ENCODE measurements around the gene PANK2. TPM values are rescaled to one million over a fixed set of nuclear protein-coding genes. Genes with fewer than 3 reads are reported as not detected.

Gene PANK2
- total and polyA plus RNA-seq, 4 experiments from 2014 or later: 48.5 to 80.5 (median 62.9) TPM

DNA sequence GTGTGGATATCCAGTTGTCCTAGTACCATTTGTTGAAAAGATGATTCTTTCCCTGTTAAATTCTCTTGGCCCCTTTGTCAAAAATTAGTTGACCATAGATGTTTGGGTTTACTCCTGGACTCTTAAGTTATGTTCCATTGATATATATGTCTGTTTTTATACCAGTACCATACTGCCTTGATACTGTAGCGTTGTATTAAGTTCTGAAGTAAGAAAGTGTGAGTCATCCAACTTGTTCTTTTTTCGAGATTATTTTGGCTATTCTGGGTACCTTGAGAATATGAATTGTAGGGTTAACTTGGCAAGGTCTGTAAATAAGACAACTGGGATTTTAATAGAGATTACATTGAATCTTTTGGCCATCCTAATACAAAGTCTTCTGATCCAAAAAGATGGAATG is 26.5 kb downstream of the PANK2 start:
- H3K36me3 ChIP-seq (ENCODE audit: insufficient read depth, low read length): peaks cover 51% of the 10 kb centered on the region
- no peak overlapping the region for H3K4me3 ChIP-seq (ENCODE audit: low read length in 2 of 2)
- H3K27ac ChIP-seq (ENCODE audit: low read depth, low read length): no peak overlapping the region
- ChIA-PET CTCF (ENCODE audit: partially characterized antibody) (interaction anchor here (1.8 kb wide), 1 partner anchor 62 kb away, joined by 4 read pairs; no protein-coding TSS in a partner anchor), POLR2A (ENCODE audit: partially characterized antibody) (no interaction called here)
- Mint-ChIP-seq H3K4me3 (no peak overlapping the region), H3K9me3 (no peaks in the 10 kb centered on the region), H3K27ac (peak overlapping the region in 5 of 7 donors; percentile 36 to 84 (median 64)), H3K4me1 (peaks cover 21 to 36% (median 33%) of the 10 kb centered on the region in 4 donors), H3K27me3 (no peaks in the 10 kb centered on the region), H3K36me3 (peaks cover 54 to 79% of the 10 kb centered on the region in 2 donors)
- no peak for DNase-seq
- H3K9me3 ChIP-seq (ENCODE audit: control insufficient read depth in 1 of 2, low read length in 2 of 2): no peaks in the 10 kb centered on the region
- H3K4me1 ChIP-seq (ENCODE audit: insufficient read depth, low read length): peaks cover 17% of the 10 kb centered on the region
- no peaks in the 10 kb centered on the region for H3K27me3 ChIP-seq (ENCODE audit: insufficient read depth, low read length)
- intact Hi-C loops (cut with micrococcal nuclease): no loop called here

GRCh38 chr20:3916364-3916763 is 27.2 kb downstream of the PANK2 start:
- ChIA-PET CTCF (ENCODE audit: partially characterized antibody) (interaction anchor here (0.8 to 1.8 kb wide), 2 partner anchors 61 to 63 kb away, joined by 3 to 4 read pairs; no protein-coding TSS in a partner anchor), POLR2A (ENCODE audit: partially characterized antibody) (interaction anchor here (1.0 kb wide), 2 partner anchors 8 to 77 kb away, joined by 3 to 4 read pairs; no protein-coding TSS in a partner anchor)
- no peak overlapping the region for H3K4me3 Mint-ChIP-seq

GRCh38 chr20:3919352-3919751 is 30.2 kb downstream of the PANK2 start:
- Mint-ChIP-seq H3K4me1 (peaks cover 22 to 42% (median 29%) of the 10 kb centered on the region in 4 donors), H3K4me3 (no peak overlapping the region), H3K36me3 (peaks cover 52 to 79% of the 10 kb centered on the region in 2 donors), H3K27me3 (no peaks in the 10 kb centered on the region), H3K9me3 (no peaks in the 10 kb centered on the region), H3K27ac (peak overlapping the region in 4 of 7 donors; percentile 30 to 84 (median 50))
- H3K27ac ChIP-seq (ENCODE audit: low read depth, low read length): no peak overlapping the region
- H3K27me3 ChIP-seq (ENCODE audit: insufficient read depth, low read length): no peaks in the 10 kb centered on the region
- H3K36me3 ChIP-seq (ENCODE audit: insufficient read depth, low read length): peaks cover 53% of the 10 kb centered on the region
- H3K4me1 ChIP-seq (ENCODE audit: insufficient read depth, low read length): peaks cover 14% of the 10 kb centered on the region
- H3K9me3 ChIP-seq (ENCODE audit: control insufficient read depth in 1 of 2, low read length in 2 of 2): no peaks in the 10 kb centered on the region
- no peak overlapping the region for H3K4me3 ChIP-seq (ENCODE audit: low read length in 2 of 2)
- intact Hi-C loops (cut with micrococcal nuclease): no loop called here
- no peak for DNase-seq
- POLR2A ChIA-PET (ENCODE audit: partially characterized antibody): interaction anchor here (1.2 kb wide), 1 partner anchor 14 kb away, joined by 3 read pairs; no protein-coding TSS in a partner anchor
- CTCF ChIA-PET (ENCODE audit: partially characterized antibody): no interaction called here

More at GRCh38 chr20:3916364-3916763, 27.2 kb downstream of the PANK2 start:
- intact Hi-C loops (cut with micrococcal nuclease): no loop called here
- DNase-seq: no peak
- Histone ChIP-seq H3K4me1 (ENCODE audit: insufficient read depth, low read length) (peaks cover 17% of the 10 kb centered on the region), H3K4me3 (ENCODE audit: low read length in 2 of 2) (no peak overlapping the region), H3K27me3 (ENCODE audit: insufficient read depth, low read length) (no peaks in the 10 kb centered on the region), H3K36me3 (ENCODE audit: insufficient read depth, low read length) (peaks cover 45% of the 10 kb centered on the region), H3K9me3 (ENCODE audit: control insufficient read depth in 1 of 2, low read length in 2 of 2) (no peaks in the 10 kb centered on the region), H3K27ac (ENCODE audit: low read depth, low read length) (no peak overlapping the region)
- H3K36me3 Mint-ChIP-seq: peaks cover 54 to 76% of the 10 kb centered on the region in 2 donors
- H3K4me1 Mint-ChIP-seq: peaks cover 23 to 36% (median 33%) of the 10 kb centered on the region in 4 donors
- no peaks in the 10 kb centered on the region for H3K27me3 Mint-ChIP-seq
- H3K27ac Mint-ChIP-seq: peak overlapping the region in 2 of 7 donors; percentile 9 to 64
- no peaks in the 10 kb centered on the region for H3K9me3 Mint-ChIP-seq

GRCh38 chr20:3922223-3922982 is 33.2 kb downstream of the PANK2 start:
- no peaks in the 10 kb centered on the region for H3K27me3 Mint-ChIP-seq
- H3K4me1 ChIP-seq (ENCODE audit: insufficient read depth, low read length): peaks cover 14% of the 10 kb centered on the region
- H3K4me3 Mint-ChIP-seq: peak overlapping the region in 1 of 8 donors; percentile 40
- H3K36me3 ChIP-seq (ENCODE audit: insufficient read depth, low read length): peaks cover 34% of the 10 kb centered on the region
- peaks cover 0 to 3% (median 0%) of the 10 kb centered on the region in 8 donors for H3K9me3 Mint-ChIP-seq
- H3K4me3 ChIP-seq (ENCODE audit: low read length in 2 of 2): no peak overlapping the region
- POLR2A ChIA-PET (ENCODE audit: partially characterized antibody): interaction anchor here (1.1 kb wide), 1 partner anchor 68 kb away, joined by 3 read pairs; no protein-coding TSS in a partner anchor
- no peaks in the 10 kb centered on the region for H3K27me3 ChIP-seq (ENCODE audit: insufficient read depth, low read length)
- H3K27ac Mint-ChIP-seq: peak overlapping the region; percentile 19 to 88 (median 75)
- H3K36me3 Mint-ChIP-seq: peaks cover 35 to 77% of the 10 kb centered on the region in 2 donors
- CTCF ChIA-PET (ENCODE audit: partially characterized antibody): interaction anchor here (0.7 kb wide), 1 partner anchor 162 kb away, joined by 3 read pairs; no protein-coding TSS in a partner anchor
- peaks cover 26 to 41% (median 28%) of the 10 kb centered on the region in 4 donors for H3K4me1 Mint-ChIP-seq
- DNase-seq: no peak
- H3K9me3 ChIP-seq (ENCODE audit: control insufficient read depth in 1 of 2, low read length in 2 of 2): no peaks in the 10 kb centered on the region
- H3K27ac ChIP-seq (ENCODE audit: low read depth, low read length): no peak overlapping the region
- intact Hi-C loops (cut with micrococcal nuclease): no loop called here

GRCh38 chr20:3922983-3923339 is 33.8 kb downstream of the PANK2 start:
- Mint-ChIP-seq H3K4me3 (no peak overlapping the region), H3K9me3 (peaks cover 0 to 3% (median 0%) of the 10 kb centered on the region in 8 donors), H3K36me3 (peaks cover 33 to 74% of the 10 kb centered on the region in 2 donors), H3K27ac (peak overlapping the region in 5 of 7 donors; percentile 19 to 83 (median 54)), H3K4me1 (peaks cover 26 to 46% (median 31%) of the 10 kb centered on the region in 4 donors), H3K27me3 (no peaks in the 10 kb centered on the region)
- no peak for DNase-seq
- intact Hi-C loops (cut with micrococcal nuclease): no loop called here
- CTCF ChIA-PET (ENCODE audit: partially characterized antibody): interaction anchor here (0.7 kb wide), 1 partner anchor 161 kb away, joined by 3 read pairs; no protein-coding TSS in a partner anchor
- H3K27me3 ChIP-seq (ENCODE audit: insufficient read depth, low read length): no peaks in the 10 kb centered on the region
- H3K4me3 ChIP-seq (ENCODE audit: low read length in 2 of 2): no peak overlapping the region
- H3K36me3 ChIP-seq (ENCODE audit: insufficient read depth, low read length): peaks cover 34% of the 10 kb centered on the region
- H3K4me1 ChIP-seq (ENCODE audit: insufficient read depth, low read length): peaks cover 19% of the 10 kb centered on the region
- POLR2A ChIA-PET (ENCODE audit: partially characterized antibody): interaction anchor here (1.1 kb wide), 1 partner anchor 67 kb away, joined by 3 read pairs; no protein-coding TSS in a partner anchor
- no peak overlapping the region for H3K27ac ChIP-seq (ENCODE audit: low read depth, low read length)
- no peaks in the 10 kb centered on the region for H3K9me3 ChIP-seq (ENCODE audit: control insufficient read depth in 1 of 2, low read length in 2 of 2)

DNA sequence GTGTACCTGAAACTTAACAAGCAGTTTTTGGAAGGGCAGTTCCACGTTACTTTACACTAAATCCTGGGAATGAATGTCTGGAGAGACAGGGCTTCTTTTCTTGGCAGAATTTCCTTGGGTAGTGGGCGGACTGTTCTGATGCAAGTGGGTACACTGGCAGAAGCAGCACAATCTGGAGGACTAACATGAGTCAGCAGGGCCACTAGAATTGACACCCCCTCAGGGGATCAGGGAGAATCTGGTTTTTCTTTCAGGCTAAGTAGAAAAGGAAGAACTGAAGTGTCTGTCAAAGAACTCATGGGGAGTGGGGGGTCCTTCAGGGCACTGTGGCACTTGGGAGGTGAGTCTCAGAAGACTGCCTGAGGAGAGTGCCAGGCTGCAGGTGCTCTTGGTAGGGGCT is 34.6 kb downstream of the PANK2 start:
- Histone ChIP-seq H3K4me1 (ENCODE audit: insufficient read depth, low read length) (peaks cover 21% of the 10 kb centered on the region), H3K4me3 (ENCODE audit: low read length in 2 of 2) (no peak overlapping the region), H3K27ac (ENCODE audit: low read depth, low read length) (no peak overlapping the region), H3K9me3 (ENCODE audit: control insufficient read depth in 1 of 2, low read length in 2 of 2) (no peaks in the 10 kb centered on the region), H3K36me3 (ENCODE audit: insufficient read depth, low read length) (peaks cover 29% of the 10 kb centered on the region), H3K27me3 (ENCODE audit: insufficient read depth, low read length) (no peaks in the 10 kb centered on the region)
- intact Hi-C loops (cut with micrococcal nuclease): no loop called here
- Mint-ChIP-seq H3K27me3 (no peaks in the 10 kb centered on the region), H3K9me3 (peaks cover 0 to 5% (median 0%) of the 10 kb centered on the region in 8 donors), H3K36me3 (peaks cover 25 to 65% of the 10 kb centered on the region in 2 donors), H3K27ac (peak overlapping the region in 6 of 7 donors; percentile 13 to 91 (median 52)), H3K4me1 (peaks cover 26 to 50% (median 34%) of the 10 kb centered on the region in 4 donors), H3K4me3 (no peak overlapping the region)
- ChIA-PET POLR2A (ENCODE audit: partially characterized antibody) (interaction anchor here (1.1 kb wide), 1 partner anchor 66 kb away, joined by 3 read pairs; no protein-coding TSS in a partner anchor), CTCF (ENCODE audit: partially characterized antibody) (no interaction called here)
- no peak for DNase-seq

All from CD4-positive, alpha-beta memory T cell (primary cell).